Activated T-cell treated with anti-CD3 and anti-CD28 coated beads, Interleukin-2, amount 50 U/mL, for 4 hours (primary cell): ENCODE data around the gene HHIPL1. TPM values are rescaled to one million over a fixed set of nuclear protein-coding genes. Genes with fewer than 3 reads are reported as not detected.
A peak's percentile ranks its signal among the peaks of the same experiment; 100 is the strongest.

Experiments used
- ATAC-seq, 2 donors: fragments of 200-7000 bp; cut with Tn5 transposase; one replicate each; pipeline ENCODE4 v1.10.0; 2021
- DNase-seq: peaks from one replicate; pipeline ENCODE4 v3.0.0-alpha.2; 2020
- H3K27me3 Mint-ChIP-seq: one replicate; pipeline ENCODE4 v1.8.0; 2021; ENCODE audit warnings: low read depth, mixed read lengths
- H3K36me3 Mint-ChIP-seq: one replicate; pipeline ENCODE4 v1.8.0; 2022; ENCODE audit warnings: mixed read lengths; ENCODE audit not compliant: insufficient read depth
- H3K4me1 Mint-ChIP-seq: one replicate; pipeline ENCODE4 v1.8.0; 2021; ENCODE audit warnings: low read depth, mixed read lengths
- H3K4me3 Mint-ChIP-seq: one replicate; pipeline ENCODE4 v1.8.0; 2021; ENCODE audit warnings: mild to moderate bottlenecking, moderate library complexity, mixed read lengths
- H3K9me3 Mint-ChIP-seq: one replicate; pipeline ENCODE4 v1.8.0; 2021; ENCODE audit warnings: mixed read lengths
- total RNA-seq, 3 donors: library from RNA; stranded (reverse); gene quantifications; one replicate each; pipeline ENCODE4 v1.2.1, GENCODE V29; 2021

The HHIPL1 gene
- total RNA-seq, 3 donors from 2014 or later = not detected

- peaks cover 24% of the 10 kb centered on the region for H3K4me1 Mint-ChIP-seq
- ATAC-seq (peak; percentile 94 to 95), DNase-seq (peak; percentile 93)
- H3K36me3 Mint-ChIP-seq = no peaks in the 10 kb centered on the region
- peak overlapping the region; percentile 81 for H3K4me3 Mint-ChIP-seq
- no peaks in the 10 kb centered on the region for H3K27me3 Mint-ChIP-seq
- no peaks in the 10 kb centered on the region for H3K9me3 Mint-ChIP-seq
Observed at GRCh38 chr14:99604278-99604765, 40.6 kb upstream of the HHIPL1 start.

GRCh38 chr14:99604766-99605298 lies 40.1 kb upstream of the HHIPL1 start:
- H3K9me3 Mint-ChIP-seq = no peaks in the 10 kb centered on the region
- no peak for DNase-seq

GRCh38 chr14:99605299-99605961 lies 39.5 kb upstream of the HHIPL1 start:
- ATAC-seq (peak; percentile 21 to 22), DNase-seq (peak; percentile 79)
- H3K9me3 Mint-ChIP-seq = no peaks in the 10 kb centered on the region

More at GRCh38 chr14:99604766-99605298, 40.1 kb upstream of the HHIPL1 start:
- Mint-ChIP-seq H3K4me3 (peak overlapping the region; percentile 81), H3K27me3 (no peaks in the 10 kb centered on the region), H3K36me3 (no peaks in the 10 kb centered on the region), H3K4me1 (peaks cover 24% of the 10 kb centered on the region)
- peak; percentile 28 to 30 for ATAC-seq

GRCh38 chr14:99606359-99606758 lies 38.6 kb upstream of the HHIPL1 start:
- no peaks in the 10 kb centered on the region for H3K9me3 Mint-ChIP-seq
- DNase-seq (no peak), ATAC-seq (no peak)
- H3K36me3 Mint-ChIP-seq = no peaks in the 10 kb centered on the region
- no peak overlapping the region for H3K4me3 Mint-ChIP-seq
- no peaks in the 10 kb centered on the region for H3K27me3 Mint-ChIP-seq
- H3K4me1 Mint-ChIP-seq = peaks cover 18% of the 10 kb centered on the region

More at GRCh38 chr14:99605299-99605961, 39.5 kb upstream of the HHIPL1 start:
- Mint-ChIP-seq H3K36me3 (no peaks in the 10 kb centered on the region), H3K27me3 (no peaks in the 10 kb centered on the region), H3K4me3 (peak overlapping the region; percentile 81), H3K4me1 (peaks cover 21% of the 10 kb centered on the region)

GRCh38 chr14:99608591-99608990 lies 36.3 kb upstream of the HHIPL1 start:
- H3K4me3 Mint-ChIP-seq = no peak overlapping the region
- H3K9me3 Mint-ChIP-seq = no peaks in the 10 kb centered on the region
- ATAC-seq (no peak), DNase-seq (no peak)
- no peaks in the 10 kb centered on the region for H3K27me3 Mint-ChIP-seq
- peaks cover 6% of the 10 kb centered on the region for H3K4me1 Mint-ChIP-seq
- H3K36me3 Mint-ChIP-seq = no peaks in the 10 kb centered on the region

- no peaks in the 10 kb centered on the region for H3K9me3 Mint-ChIP-seq
- H3K4me1 Mint-ChIP-seq = peaks cover 6% of the 10 kb centered on the region
- H3K36me3 Mint-ChIP-seq = no peaks in the 10 kb centered on the region
- ATAC-seq (no peak), DNase-seq (peak; percentile 17)
- H3K27me3 Mint-ChIP-seq = no peaks in the 10 kb centered on the region
- H3K4me3 Mint-ChIP-seq = no peak overlapping the region
Observed at GRCh38 chr14:99609245-99610170, 35.4 kb upstream of the HHIPL1 start.

GRCh38 chr14:99611646-99612045 lies 33.3 kb upstream of the HHIPL1 start:
- DNase-seq = no peak

GRCh38 chr14:99612071-99612737 lies 32.7 kb upstream of the HHIPL1 start:
- DNase-seq (no peak), ATAC-seq (no peak)
- H3K36me3 Mint-ChIP-seq = no peaks in the 10 kb centered on the region

More at GRCh38 chr14:99611646-99612045, 33.3 kb upstream of the HHIPL1 start:
- H3K4me3 Mint-ChIP-seq = no peak overlapping the region
- H3K27me3 Mint-ChIP-seq = peaks cover 12% of the 10 kb centered on the region
- no peaks in the 10 kb centered on the region for H3K36me3 Mint-ChIP-seq
- no peaks in the 10 kb centered on the region for H3K9me3 Mint-ChIP-seq
- H3K4me1 Mint-ChIP-seq = no peaks in the 10 kb centered on the region
- no peak for ATAC-seq

GRCh38 chr14:99612738-99613330 lies 32.1 kb upstream of the HHIPL1 start:
- no peak for DNase-seq
- Mint-ChIP-seq H3K4me3 (no peak overlapping the region), H3K4me1 (no peaks in the 10 kb centered on the region), H3K27me3 (peaks cover 14% of the 10 kb centered on the region), H3K36me3 (no peaks in the 10 kb centered on the region), H3K9me3 (no peaks in the 10 kb centered on the region)
- no peak for ATAC-seq

More at GRCh38 chr14:99612071-99612737, 32.7 kb upstream of the HHIPL1 start:
- Mint-ChIP-seq H3K4me1 (no peaks in the 10 kb centered on the region), H3K9me3 (no peaks in the 10 kb centered on the region), H3K4me3 (no peak overlapping the region), H3K27me3 (peaks cover 14% of the 10 kb centered on the region)

- H3K9me3 Mint-ChIP-seq = no peaks in the 10 kb centered on the region
- H3K4me1 Mint-ChIP-seq = no peaks in the 10 kb centered on the region
- H3K4me3 Mint-ChIP-seq = no peak overlapping the region
- H3K27me3 Mint-ChIP-seq = peaks cover 22% of the 10 kb centered on the region
- no peak for ATAC-seq
- H3K36me3 Mint-ChIP-seq = no peaks in the 10 kb centered on the region
- no peak for DNase-seq
Observed at GRCh38 chr14:99615497-99616157, 29.3 kb upstream of the HHIPL1 start.

- peaks cover 24% of the 10 kb centered on the region for H3K27me3 Mint-ChIP-seq
- H3K36me3 Mint-ChIP-seq = no peaks in the 10 kb centered on the region
- H3K9me3 Mint-ChIP-seq = no peaks in the 10 kb centered on the region
- no peak for DNase-seq
- no peak for ATAC-seq
- H3K4me1 Mint-ChIP-seq = no peaks in the 10 kb centered on the region
- no peak overlapping the region for H3K4me3 Mint-ChIP-seq
Observed at GRCh38 chr14:99616832-99617800, 27.8 kb upstream of the HHIPL1 start.
